HEK293 (cell line): Measurements from ENCODE around the gene TMEM63A.
"Not testable (repeated sequence)": the region's sequence is repeated elsewhere in the genome, so short reads cannot be mapped to it uniquely, and the experiment has no call there.

Experiments
- CTCF ChIA-PET: fragments of 350-600 bp; formaldehyde crosslinking; extraction: SDS; loops from one replicate; lab custom pipeline; 2021; ENCODE audit warnings: antibody characterized with exemption; lab: Yijun Ruan, JAX
- POLR2A ChIA-PET: fragments of 300-600 bp; formaldehyde crosslinking; extraction: SDS; loops from one replicate; lab custom pipeline; 2020; ENCODE audit warnings: antibody characterized with exemption, inconsistent platforms; lab: Yijun Ruan, JAX
- H3K27ac ChIP-seq: fragments of 200-500 bp; sonication (Bioruptor generic); 2 replicates; pipeline ENCODE4 v1.5.1; 2014; ENCODE audit warnings: low read depth, low read length, control low read depth, inconsistent platforms; ENCODE audit errors: extremely low read depth
- H3K36me3 ChIP-seq, 2 experiments: fragments of 200-500 bp in 1 of 2; sonication (Bioruptor generic) in 1 of 2; 1 replicate in 1 of 2; 2 replicates in 1 of 2; pipeline ENCODE4 v1.5.1; 2014 to 2017; ENCODE audit warnings: inconsistent platforms in 2 of 2, low read length in 2 of 2; ENCODE audit not compliant: control insufficient read depth in 2 of 2, insufficient read depth in 1 of 2
- H3K4me1 ChIP-seq: fragments of 200-500 bp; sonication (Bioruptor generic); 2 replicates; pipeline ENCODE4 v1.5.1; 2014; ENCODE audit warnings: mild to moderate bottlenecking, low read length, inconsistent platforms; ENCODE audit not compliant: control insufficient read depth, insufficient read depth
- H3K4me3 ChIP-seq: 2 replicates; pipeline ENCODE4 v1.5.1; 2011; ENCODE audit warnings: low read depth, mild to moderate bottlenecking, control low read depth, low read length, moderate library complexity
- H3K9me3 ChIP-seq: fragments of 200-500 bp; sonication (Bioruptor generic); 2 replicates; pipeline ENCODE4 v1.5.1; 2014; ENCODE audit warnings: low read depth, low read length, inconsistent platforms; ENCODE audit not compliant: control insufficient read depth, insufficient read depth
- ATF2 ChIP-seq: fragments of 450-650 bp; formaldehyde crosslinking; IDR thresholded peaks from 2 replicates; pipeline ENCODE4 v1.5.1; 2016; ENCODE audit warnings: missing biosample characterization, missing genetic modification characterization, low read depth
- BCL11B ChIP-seq: fragments of 450-650 bp; formaldehyde crosslinking; IDR thresholded peaks from 2 replicates; pipeline ENCODE4 v1.5.1; 2016; ENCODE audit warnings: low read depth, missing biosample characterization, missing genetic modification characterization
- INSM2 ChIP-seq: fragments of 450-650 bp; formaldehyde crosslinking; IDR thresholded peaks from 2 replicates; pipeline ENCODE4 v1.5.1; 2016; ENCODE audit warnings: missing biosample characterization, missing genetic modification characterization
- PATZ1 ChIP-seq: fragments of 450-650 bp; formaldehyde crosslinking; IDR thresholded peaks from 2 replicates; pipeline ENCODE4 v1.5.1; 2016; ENCODE audit warnings: missing biosample characterization, missing genetic modification characterization
- SCRT2 ChIP-seq: fragments of 450-650 bp; formaldehyde crosslinking; IDR thresholded peaks from 2 replicates; pipeline ENCODE4 v1.5.1; 2016; ENCODE audit warnings: missing biosample characterization, missing genetic modification characterization
- SP7 ChIP-seq: fragments of 450-650 bp; formaldehyde crosslinking; IDR thresholded peaks from 2 replicates; pipeline ENCODE4 v1.5.1; 2016; ENCODE audit warnings: missing biosample characterization, missing genetic modification characterization
- ZBTB17 ChIP-seq: fragments of 450-650 bp; formaldehyde crosslinking; IDR thresholded peaks from 2 replicates; pipeline ENCODE4 v1.5.1; 2016; ENCODE audit warnings: missing biosample characterization, missing genetic modification characterization
- ZNF146 ChIP-seq: fragments of 450-650 bp; formaldehyde crosslinking; IDR thresholded peaks from 2 replicates; pipeline ENCODE4 v1.5.1; 2016; ENCODE audit warnings: missing biosample characterization, missing genetic modification characterization
- ZNF302 ChIP-seq: fragments of 450-650 bp; formaldehyde crosslinking; IDR thresholded peaks from 2 replicates; pipeline ENCODE4 v1.5.1; 2016; ENCODE audit warnings: missing biosample characterization, missing genetic modification characterization, low read depth
- ZNF423 ChIP-seq: fragments of 450-650 bp; formaldehyde crosslinking; IDR thresholded peaks from 2 replicates; pipeline ENCODE4 v1.5.1; 2016; ENCODE audit warnings: missing biosample characterization, missing genetic modification characterization
- ZNF701 ChIP-seq: fragments of 450-650 bp; formaldehyde crosslinking; IDR thresholded peaks from 2 replicates; pipeline ENCODE4 v1.5.1; 2016; ENCODE audit warnings: missing biosample characterization, missing genetic modification characterization
- ZNF768 ChIP-seq: fragments of 450-650 bp; formaldehyde crosslinking; IDR thresholded peaks from 2 replicates; pipeline ENCODE4 v1.5.1; 2018; ENCODE audit warnings: missing biosample characterization, mild to moderate bottlenecking, missing genetic modification characterization
- ZNF776 ChIP-seq: fragments of 450-650 bp; formaldehyde crosslinking; IDR thresholded peaks from 2 replicates; pipeline ENCODE4 v1.5.0; 2017; ENCODE audit warnings: missing biosample characterization, missing genetic modification characterization, borderline replicate concordance
- ZNF777 ChIP-seq: fragments of 450-650 bp; formaldehyde crosslinking; IDR thresholded peaks from 2 replicates; pipeline ENCODE4 v1.5.1; 2017; ENCODE audit warnings: missing biosample characterization, missing genetic modification characterization, borderline replicate concordance
- ZSCAN23 ChIP-seq: fragments of 450-650 bp; formaldehyde crosslinking; IDR thresholded peaks from 2 replicates; pipeline ENCODE4 v1.5.1; 2016; ENCODE audit warnings: missing biosample characterization, missing genetic modification characterization

TMEM63A gene

GRCh38 chr1:225888289-225888897 is 6.2 kb upstream of the TMEM63A start:
- H3K27ac ChIP-seq = no peak overlapping the region
- TF ChIP-seq ZNF701 = no peak
- TF ChIP-seq SP7 (tag by site-specific recombination) = no peak
- no peak for TF ChIP-seq ZNF776 (tag by site-specific recombination)
- TF ChIP-seq ZNF302 (tag by site-specific recombination) = no peak
- TF ChIP-seq ZNF768 (tag by site-specific recombination) = no peak
- TF ChIP-seq ZNF423 (tag by site-specific recombination) = no peak
- no peaks in the 10 kb centered on the region for H3K4me1 ChIP-seq
- H3K36me3 ChIP-seq = no peaks in the 10 kb centered on the region
- no peaks in the 10 kb centered on the region for H3K9me3 ChIP-seq
- ChIA-PET POLR2A (interaction anchor here (0.8 kb wide), 1 partner anchor 36 kb away, joined by 6 read pairs; the partner anchor contains the start of gene PYCR2), CTCF (interaction anchor here (0.7 to 1.8 kb wide), 5 partner anchors 10 to 413 kb away, joined by 3 to 12 read pairs (median 5); no protein-coding TSS in a partner anchor)
- no peak overlapping the region for H3K4me3 ChIP-seq

GRCh38 chr1:225887554-225888288 is 5.5 kb upstream of the TMEM63A start:
- not testable (repeated sequence) for H3K4me1 ChIP-seq, H3K27ac ChIP-seq, H3K4me3 ChIP-seq, H3K36me3 ChIP-seq, H3K9me3 ChIP-seq
- POLR2A ChIA-PET = interaction anchor here (1.1 kb wide), 1 partner anchor 37 kb away, joined by 3 read pairs; the partner anchor contains the start of gene PYCR2
- CTCF ChIA-PET = interaction anchor here (0.7 to 2.9 kb wide), 2 partner anchors 23 to 95 kb away, joined by 3 to 12 read pairs; no protein-coding TSS in a partner anchor

- no peaks in the 10 kb centered on the region for H3K9me3 ChIP-seq
- H3K4me1 ChIP-seq = no peaks in the 10 kb centered on the region
- H3K27ac ChIP-seq = no peak overlapping the region
- POLR2A ChIA-PET = interaction anchor here (1.1 kb wide), 1 partner anchor 37 kb away, joined by 3 read pairs; the partner anchor contains the start of gene PYCR2
- TF ChIP-seq BCL11B (tag by site-specific recombination) (0 out of 2 replicates have a peak, but pooled peaks have one; percentile 31), PATZ1 (no peak)
- CTCF ChIA-PET = interaction anchor here (1.3 to 2.9 kb wide), 2 partner anchors 10 to 23 kb away, joined by 7 to 12 read pairs; no protein-coding TSS in a partner anchor
- H3K36me3 ChIP-seq = no peaks in the 10 kb centered on the region
- H3K4me3 ChIP-seq = no peak overlapping the region
These were observed 4.8 kb upstream of the TMEM63A start for GRCh38 chr1:225887030-225887314.

GRCh38 chr1:225886159-225887029 is 4.2 kb upstream of the TMEM63A start:
- POLR2A ChIA-PET = interaction anchor here (1.1 kb wide), 1 partner anchor 38 kb away, joined by 3 read pairs; the partner anchor contains the start of gene PYCR2
- Histone ChIP-seq H3K4me1 (no peaks in the 10 kb centered on the region), H3K27ac (no peak overlapping the region), H3K9me3 (no peaks in the 10 kb centered on the region), H3K36me3 (no peaks in the 10 kb centered on the region), H3K4me3 (no peak overlapping the region)
- no peak for TF ChIP-seq INSM2
- no peak for TF ChIP-seq ZSCAN23 (tag by site-specific recombination)
- TF ChIP-seq ZNF146 (tag by site-specific recombination) = no peak
- no peak for TF ChIP-seq ZNF768 (tag by site-specific recombination)
- no peak for TF ChIP-seq ZNF777 (tag by site-specific recombination)
- TF ChIP-seq ZBTB17 (tag by site-specific recombination) = peak; percentile 96
- no peak for TF ChIP-seq SCRT2 (tag by site-specific recombination)
- TF ChIP-seq ATF2 = no peak
- CTCF ChIA-PET = interaction anchor here (1.1 to 2.9 kb wide), 3 partner anchors 9 to 24 kb away, joined by 4 to 12 read pairs (median 7); no protein-coding TSS in a partner anchor
